Measurements from ENCODE around the gene TOPAZ1.

Gene TOPAZ1

GRCh38 chr3:44365952-44366351 is 124.3 kb downstream of the TOPAZ1 start:
- no peak overlapping the region for H3K4me3 ChIP-seq (ENCODE audit: low read length)
- H3K36me3 ChIP-seq (replicated peaks; ENCODE audit: low read depth, low read length), result no peaks in the 10 kb centered on the region
- H3K27me3 ChIP-seq (ENCODE audit: low read depth, low read length), result no peaks in the 10 kb centered on the region
- H3K4me1 ChIP-seq (ENCODE audit: low read length), result peaks cover 22% of the 10 kb centered on the region
- no peak overlapping the region for H3K4me2 ChIP-seq (ENCODE audit: low read length)
- no peak overlapping the region for H2AFZ ChIP-seq (ENCODE audit: low read depth, low read length)
- H3K9me3 ChIP-seq (ENCODE audit: insufficient read depth, low read length), result no peaks in the 10 kb centered on the region
- TF ChIP-seq EZH2phosphoT487 (IDR thresholded peaks at IDR 0.05; ENCODE audit: low read depth) (no peak), CTCF (IDR thresholded peaks at IDR 0.05; ENCODE audit: low read depth, low read length) (no peak)
- H3K9ac ChIP-seq (ENCODE audit: low read length), result no peak overlapping the region
- no peaks in the 10 kb centered on the region for H3K79me2 ChIP-seq (ENCODE audit: low read length)
- no peak overlapping the region for H3K27ac ChIP-seq (ENCODE audit: low read length)
- no peaks in the 10 kb centered on the region for H4K20me1 ChIP-seq (ENCODE audit: insufficient read depth, low read length)

- no peaks in the 10 kb centered on the region for H3K79me2 ChIP-seq (ENCODE audit: low read length)
- no peak overlapping the region for H3K4me2 ChIP-seq (ENCODE audit: low read length)
- H3K36me3 ChIP-seq (replicated peaks; ENCODE audit: low read depth, low read length), result peaks cover 4% of the 10 kb centered on the region
- H3K9ac ChIP-seq (ENCODE audit: low read length), result no peak overlapping the region
- H3K4me1 ChIP-seq (ENCODE audit: low read length), result no peaks in the 10 kb centered on the region
- no peak for TF ChIP-seq EZH2phosphoT487 (IDR thresholded peaks at IDR 0.05; ENCODE audit: low read depth)
- TF ChIP-seq CTCF (IDR thresholded peaks at IDR 0.05; ENCODE audit: low read depth, low read length), result no peak
- no peak overlapping the region for H3K27ac ChIP-seq (ENCODE audit: low read length)
- H3K27me3 ChIP-seq (ENCODE audit: low read depth, low read length), result no peaks in the 10 kb centered on the region
- H4K20me1 ChIP-seq (ENCODE audit: insufficient read depth, low read length), result no peaks in the 10 kb centered on the region
- no peak overlapping the region for H2AFZ ChIP-seq (ENCODE audit: low read depth, low read length)
- no peaks in the 10 kb centered on the region for H3K9me3 ChIP-seq (ENCODE audit: insufficient read depth, low read length)
- H3K4me3 ChIP-seq (ENCODE audit: low read length), result no peak overlapping the region
Observed at GRCh38 chr3:44375450-44375849, 133.8 kb downstream of the TOPAZ1 start.

Measured in OCI-LY3 (cell line).